HepG2 (cell line): ENCODE results near the gene STK11. TPM values are rescaled to one million over a fixed set of nuclear protein-coding genes. Genes with fewer than 3 reads are reported as not detected.

Experiments
- ATF7-NPFF ChIP-seq: sonication (generic); formaldehyde crosslinking; IDR thresholded peaks from 2 replicates; pipeline ENCODE4 v1.8.1; 2023; ENCODE audit warnings: mild to moderate bottlenecking, low read depth, missing genetic modification reagents, moderate library complexity
- HMG20B ChIP-seq: conservative IDR thresholded peaks from 2 replicates; pipeline ENCODE4 v1.6.1; 2016; ENCODE audit warnings: missing genetic modification reagents, missing compliant biosample characterization
- KDM5B ChIP-seq: sonication (generic); formaldehyde crosslinking; IDR thresholded peaks from 2 replicates; pipeline ENCODE4 v1.4.0; 2020; ENCODE audit warnings: missing genetic modification reagents, mild to moderate bottlenecking, borderline replicate concordance
- MEF2D ChIP-seq: sonication (generic); formaldehyde crosslinking; IDR thresholded peaks from 2 replicates; pipeline ENCODE4 v1.5.1; 2020; ENCODE audit warnings: mild to moderate bottlenecking, missing genetic modification reagents
- NPAS2 ChIP-seq: sonication (generic); formaldehyde crosslinking; IDR thresholded peaks from 2 replicates; pipeline ENCODE4 v1.8.0; 2022; ENCODE audit warnings: mild to moderate bottlenecking, missing genetic modification reagents, borderline replicate concordance
- PITX1 ChIP-seq: sonication (generic); formaldehyde crosslinking; IDR thresholded peaks from 2 replicates; pipeline ENCODE4 v1.5.1; 2020; ENCODE audit warnings: mild to moderate bottlenecking, missing genetic modification reagents
- RBM39 ChIP-seq: fragments of 200-400 bp; formaldehyde crosslinking; IDR thresholded peaks from one replicate; pipeline ENCODE4 v1.6.1; 2018; ENCODE audit warnings: antibody characterized with exemption, mild to moderate bottlenecking, low read depth, low read length; ENCODE audit not compliant: poor library complexity, severe bottlenecking
- USF2 ChIP-seq, 2 experiments: sonication (generic) in 1 of 2; formaldehyde crosslinking in 1 of 2; IDR thresholded peaks; 2 replicates each; pipeline versions ENCODE4 v1.5.1 to v1.6.1; 2011 to 2020; ENCODE audit warnings: borderline replicate concordance in 1 of 2, low read depth in 1 of 2, low read length in 1 of 2, mild to moderate bottlenecking in 1 of 2, missing genetic modification reagents in 1 of 2, moderate library complexity in 1 of 2
- YEATS2 ChIP-seq: sonication (generic); formaldehyde crosslinking; IDR thresholded peaks from 2 replicates; pipeline ENCODE4 v1.4.0; 2020; ENCODE audit warnings: missing genetic modification reagents, borderline replicate concordance
- ZBTB1 ChIP-seq: sonication (generic); formaldehyde crosslinking; IDR thresholded peaks from 2 replicates; pipeline ENCODE4 v1.4.0; 2020; ENCODE audit warnings: missing genetic modification reagents, borderline replicate concordance
- ZNF24 ChIP-seq: fragments of 450-650 bp; IDR thresholded peaks from 2 replicates; pipeline ENCODE4 v1.6.1; 2017; ENCODE audit warnings: antibody characterized with exemption, mild to moderate bottlenecking
- ZNF574 ChIP-seq: sonication (generic); formaldehyde crosslinking; IDR thresholded peaks from 2 replicates; pipeline ENCODE4 v1.4.0; 2020; ENCODE audit warnings: missing genetic modification reagents
- ZNF615 ChIP-seq: sonication (generic); formaldehyde crosslinking; IDR thresholded peaks from 2 replicates; pipeline ENCODE4 v1.5.0; 2020; ENCODE audit warnings: mild to moderate bottlenecking, missing genetic modification reagents, borderline replicate concordance
- ZSCAN22 ChIP-seq: sonication (generic); formaldehyde crosslinking; IDR thresholded peaks from 2 replicates; pipeline ENCODE4 v1.4.0; 2020; ENCODE audit warnings: mild to moderate bottlenecking, missing genetic modification reagents
- polyA plus RNA-seq, 8 experiments: library from polyadenylated mRNA; depleted of rRNA in 3 of 8; stranded (reverse) in 7 of 8; unstranded in 1 of 8; fragments of >200 nt; fragmentation: Illumina TruSeq in 4 of 8; extraction: Trizol in 4 of 8; gene quantifications; 2 replicates each; pipeline versions ENCODE4 v1.2.1 to v1.2.3, GENCODE V29; 2011 to 2016; ENCODE audit warnings: low read depth in 4 of 8, missing spikeins in 1 of 8, mixed read lengths in 1 of 8; ENCODE audit not compliant: insufficient read depth in 1 of 8
- total RNA-seq, 5 experiments: library from RNA; depleted of rRNA; stranded (reverse); fragments of >200 nt; fragmentation: Illumina TruSeq; extraction: Trizol; gene quantifications; 2 replicates each; pipeline ENCODE4 v1.2.3, GENCODE V29; 2016; ENCODE audit warnings: low read depth in 1 of 5
- TF ChIP-seq, protein P1 (sequence below): sonication (generic); formaldehyde crosslinking; IDR thresholded peaks from 2 replicates; pipeline ENCODE4 v1.5.0; 2020; ENCODE audit warnings: mild to moderate bottlenecking, missing genetic modification reagents, borderline replicate concordance
- TF ChIP-seq, protein P2 (sequence below): IDR thresholded peaks from 2 replicates; pipeline ENCODE4 v1.6.1; 2016; ENCODE audit warnings: low read depth, borderline replicate concordance

STK11 gene
- total and polyA plus RNA-seq, 2 of the 13 experiments (the other 11 are each of a cell fraction or from before 2014, with no cell fraction given): 27.5 to 43.6 TPM

- TF ChIP-seq, protein P1, sequence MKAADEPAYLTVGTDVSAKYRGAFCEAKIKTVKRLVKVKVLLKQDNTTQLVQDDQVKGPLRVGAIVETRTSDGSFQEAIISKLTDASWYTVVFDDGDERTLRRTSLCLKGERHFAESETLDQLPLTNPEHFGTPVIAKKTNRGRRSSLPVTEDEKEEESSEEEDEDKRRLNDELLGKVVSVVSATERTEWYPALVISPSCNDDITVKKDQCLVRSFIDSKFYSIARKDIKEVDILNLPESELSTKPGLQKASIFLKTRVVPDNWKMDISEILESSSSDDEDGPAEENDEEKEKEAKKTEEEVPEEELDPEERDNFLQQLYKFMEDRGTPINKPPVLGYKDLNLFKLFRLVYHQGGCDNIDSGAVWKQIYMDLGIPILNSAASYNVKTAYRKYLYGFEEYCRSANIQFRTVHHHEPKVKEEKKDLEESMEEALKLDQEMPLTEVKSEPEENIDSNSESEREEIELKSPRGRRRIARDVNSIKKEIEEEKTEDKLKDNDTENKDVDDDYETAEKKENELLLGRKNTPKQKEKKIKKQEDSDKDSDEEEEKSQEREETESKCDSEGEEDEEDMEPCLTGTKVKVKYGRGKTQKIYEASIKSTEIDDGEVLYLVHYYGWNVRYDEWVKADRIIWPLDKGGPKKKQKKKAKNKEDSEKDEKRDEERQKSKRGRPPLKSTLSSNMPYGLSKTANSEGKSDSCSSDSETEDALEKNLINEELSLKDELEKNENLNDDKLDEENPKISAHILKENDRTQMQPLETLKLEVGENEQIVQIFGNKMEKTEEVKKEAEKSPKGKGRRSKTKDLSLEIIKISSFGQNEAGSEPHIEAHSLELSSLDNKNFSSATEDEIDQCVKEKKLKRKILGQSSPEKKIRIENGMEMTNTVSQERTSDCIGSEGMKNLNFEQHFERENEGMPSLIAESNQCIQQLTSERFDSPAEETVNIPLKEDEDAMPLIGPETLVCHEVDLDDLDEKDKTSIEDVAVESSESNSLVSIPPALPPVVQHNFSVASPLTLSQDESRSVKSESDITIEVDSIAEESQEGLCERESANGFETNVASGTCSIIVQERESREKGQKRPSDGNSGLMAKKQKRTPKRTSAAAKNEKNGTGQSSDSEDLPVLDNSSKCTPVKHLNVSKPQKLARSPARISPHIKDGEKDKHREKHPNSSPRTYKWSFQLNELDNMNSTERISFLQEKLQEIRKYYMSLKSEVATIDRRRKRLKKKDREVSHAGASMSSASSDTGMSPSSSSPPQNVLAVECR (CRISPR knock-in tag): peak; percentile 67; the same call in 1 of the 2 replicates
- peak; percentile 84 for TF ChIP-seq ZNF574 (CRISPR knock-in tag)
- no peak for TF ChIP-seq MEF2D (CRISPR knock-in tag)
- TF ChIP-seq KDM5B: peak; percentile 27; the same call in 1 of the 2 replicates
- TF ChIP-seq ZNF615 (CRISPR knock-in tag): no peak
- no peak for TF ChIP-seq ZBTB1 (CRISPR knock-in tag)
- no peak for TF ChIP-seq RBM39
- TF ChIP-seq PITX1: no peak
- TF ChIP-seq ZSCAN22 (CRISPR knock-in tag): no peak
- TF ChIP-seq NPAS2 (CRISPR knock-in tag): no peak
- peak; percentile 20; the same call in 1 of the 2 replicates for TF ChIP-seq ATF7-NPFF (CRISPR knock-in tag)
- TF ChIP-seq, protein P2, sequence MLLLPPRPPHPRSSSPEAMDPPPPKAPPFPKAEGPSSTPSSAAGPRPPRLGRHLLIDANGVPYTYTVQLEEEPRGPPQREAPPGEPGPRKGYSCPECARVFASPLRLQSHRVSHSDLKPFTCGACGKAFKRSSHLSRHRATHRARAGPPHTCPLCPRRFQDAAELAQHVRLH: no peak
- no peak for TF ChIP-seq HMG20B
- no peak for TF ChIP-seq USF2 (IDR thresholded peaks at IDR 0.05; ENCODE audit: low read depth, low read length)
- no peak for TF ChIP-seq USF2 (CRISPR knock-in tag; IDR thresholded peaks at IDR 0.05; ENCODE audit: borderline replicate concordance)
- peak; percentile 22; the same call in 1 of the 2 replicates for TF ChIP-seq YEATS2
- TF ChIP-seq ZNF24: no peak
Observed at GRCh38 chr19:1173845-1174809, 31.5 kb upstream of the STK11 start, which contains the start of gene SBNO2 (continued).
